Endodermal cell (in vitro differentiated cells): ENCODE data around the gene PDYN. TPM values are rescaled to one million over a fixed set of nuclear protein-coding genes. Genes with fewer than 3 reads are reported as not detected.

Experiments used
- DNase-seq: peaks from one replicate; pipeline ENCODE4 v3.0.0-alpha.2; 2017
- H3K27ac ChIP-seq: 2 replicates; pipeline ENCODE4 v1.5.1; 2013; ENCODE audit warnings: mild to moderate bottlenecking, low read depth, low read length, moderate library complexity
- H3K27me3 ChIP-seq: 2 replicates; pipeline ENCODE4 v1.6.1; 2013; ENCODE audit warnings: mild to moderate bottlenecking, low read length, moderate library complexity; ENCODE audit not compliant: insufficient read depth, control insufficient read depth, poor library complexity, severe bottlenecking
- H3K36me3 ChIP-seq: 2 replicates; pipeline ENCODE4 v1.7.0; 2013; ENCODE audit warnings: mild to moderate bottlenecking, low read length, moderate library complexity; ENCODE audit not compliant: control insufficient read depth, insufficient read depth
- H3K4me1 ChIP-seq: one replicate; pipeline ENCODE4 v1.7.0; 2013; ENCODE audit warnings: low read length; ENCODE audit not compliant: control insufficient read depth, insufficient read depth
- H3K4me3 ChIP-seq: 2 replicates; pipeline ENCODE4 v1.5.1; 2013; ENCODE audit warnings: mild to moderate bottlenecking, low read length, moderate library complexity
- H3K9ac ChIP-seq: 2 replicates; pipeline ENCODE4 v1.6.1; 2013; ENCODE audit warnings: mild to moderate bottlenecking, low read length, moderate library complexity; ENCODE audit not compliant: poor library complexity, severe bottlenecking; ENCODE audit errors: extremely low read depth
- H3K9me3 ChIP-seq: 2 replicates; pipeline ENCODE4 v1.6.1; 2013; ENCODE audit warnings: mild to moderate bottlenecking, low read length, moderate library complexity; ENCODE audit not compliant: control insufficient read depth
- H3K27ac Mint-ChIP-seq: 2 replicates; pipeline ENCODE4 v1.8.0; 2020; ENCODE audit warnings: mixed read lengths
- H3K27me3 Mint-ChIP-seq: 2 replicates; pipeline ENCODE4 v1.8.0; 2021; ENCODE audit warnings: mild to moderate bottlenecking, mixed read lengths; ENCODE audit not compliant: insufficient read depth
- H3K36me3 Mint-ChIP-seq: 2 replicates; pipeline ENCODE4 v1.8.0; 2020; ENCODE audit warnings: low read depth, mixed read lengths
- H3K4me1 Mint-ChIP-seq: 2 replicates; pipeline ENCODE4 v1.8.0; 2020; ENCODE audit warnings: mixed read lengths
- H3K4me3 Mint-ChIP-seq: 2 replicates; pipeline ENCODE4 v1.8.0; 2020; ENCODE audit warnings: mild to moderate bottlenecking, moderate library complexity, mixed read lengths
- H3K9me3 Mint-ChIP-seq: 2 replicates; pipeline ENCODE4 v1.8.0; 2020; ENCODE audit warnings: mild to moderate bottlenecking, mixed read lengths
- CTCF ChIP-seq: fragments of 200-600 bp; sonication (generic); conservative IDR thresholded peaks from 2 replicates; pipeline ENCODE4 v1.5.0; 2021; ENCODE audit warnings: antibody characterized with exemption, mild to moderate bottlenecking
- WGBS, 2 experiments: methylation state at CpG; one replicate each; pipeline versions ENCODE4 v1.1.5 to v1.1.7; 2013; ENCODE audit warnings: missing lambda C conversion rate in 2 of 2, mixed read lengths in 1 of 2; ENCODE audit not compliant: insufficient coverage in 1 of 2, insufficient read length in 1 of 2; 5-methylcytosine and 5-hydroxymethylcytosine counted together
- total RNA-seq, 2 donors: library from RNA; stranded (reverse); fragmentation: NEBNext Ultra II Directional in 1 of 2; extraction: Animal tissue kit (Norgen Biotek cat#: 25700) in 1 of 2; gene quantifications; 2 replicates in 1 of 2; 3 replicates in 1 of 2; pipeline ENCODE4 v1.2.1, GENCODE V29; 2021

Gene PDYN
- total RNA-seq, 2 donors from 2014 or later = 0.51 to 0.71 TPM

GRCh38 chr20:1959156-1959555 is 34.7 kb downstream of the PDYN start:
- H3K9me3 Mint-ChIP-seq = no peaks in the 10 kb centered on the region
- 92% methylated on average over 1 of the region's 2 CpGs; no CpG with 5 or more reads in 1 of the 2 experiments for WGBS, 2 experiments

GRCh38 chr20:1958426-1958825 is 35.4 kb downstream of the PDYN start:
- H3K9me3 Mint-ChIP-seq = no peaks in the 10 kb centered on the region
- 86 to 93% methylated on average over 2 of the region's 2 CpGs for WGBS, 2 experiments
- no peak overlapping the region for H3K9ac ChIP-seq
- H3K9me3 ChIP-seq = no peaks in the 10 kb centered on the region
- no peak overlapping the region for H3K4me3 ChIP-seq
- H3K36me3 Mint-ChIP-seq = no peaks in the 10 kb centered on the region
- no peak overlapping the region for H3K27ac ChIP-seq
- DNase-seq = no peak
- H3K4me1 Mint-ChIP-seq = peaks cover 16% of the 10 kb centered on the region
- H3K27ac Mint-ChIP-seq = no peak overlapping the region
- H3K36me3 ChIP-seq = no peaks in the 10 kb centered on the region
- peaks cover 4% of the 10 kb centered on the region for H3K27me3 Mint-ChIP-seq
- no peak for TF ChIP-seq CTCF
- H3K27me3 ChIP-seq = no peaks in the 10 kb centered on the region
- no peak overlapping the region for H3K4me3 Mint-ChIP-seq
- peaks cover 6% of the 10 kb centered on the region for H3K4me1 ChIP-seq

More at GRCh38 chr20:1959156-1959555, 34.7 kb downstream of the PDYN start:
- Histone ChIP-seq H3K9ac (no peak overlapping the region), H3K36me3 (no peaks in the 10 kb centered on the region), H3K4me1 (peaks cover 6% of the 10 kb centered on the region), H3K27me3 (no peaks in the 10 kb centered on the region), H3K9me3 (no peaks in the 10 kb centered on the region), H3K27ac (no peak overlapping the region), H3K4me3 (no peak overlapping the region)
- Mint-ChIP-seq H3K27ac (no peak overlapping the region), H3K4me1 (peaks cover 16% of the 10 kb centered on the region), H3K4me3 (no peak overlapping the region), H3K27me3 (peaks cover 4% of the 10 kb centered on the region), H3K36me3 (no peaks in the 10 kb centered on the region)
- no peak for DNase-seq
- TF ChIP-seq CTCF = no peak

GRCh38 chr20:1955217-1955616 is 38.6 kb downstream of the PDYN start:
- Histone ChIP-seq H3K27me3 (no peaks in the 10 kb centered on the region), H3K4me3 (peak overlapping the region; percentile 74), H3K4me1 (peaks cover 11% of the 10 kb centered on the region), H3K36me3 (no peaks in the 10 kb centered on the region), H3K27ac (no peak overlapping the region), H3K9me3 (no peaks in the 10 kb centered on the region), H3K9ac (peak overlapping the region; percentile 42)
- no peaks in the 10 kb centered on the region for H3K36me3 Mint-ChIP-seq
- 17 to 29% methylated on average over 7 to 8 of the region's 8 CpGs for WGBS, 2 experiments
- TF ChIP-seq CTCF = peak; percentile 34
- H3K4me3 Mint-ChIP-seq = peak overlapping the region; percentile 40
- no peaks in the 10 kb centered on the region for H3K9me3 Mint-ChIP-seq
- peaks cover 2% of the 10 kb centered on the region for H3K27me3 Mint-ChIP-seq
- peak overlapping the region; percentile 91 for H3K27ac Mint-ChIP-seq
- DNase-seq = peak; percentile 74
- peaks cover 25% of the 10 kb centered on the region for H3K4me1 Mint-ChIP-seq
